HG02852 (cell line): ENCODE results near the gene ABCF1.
"Not testable (repeated sequence)": the region's sequence is repeated elsewhere in the genome, so short reads cannot be mapped to it uniquely, and the experiment has no call there.

Experiments used
- ATAC-seq: cut with Tn5 transposase; IDR thresholded peaks from one replicate; pipeline ENCODE4 v1.9.1; 2021; ENCODE audit warnings: mild to moderate bottlenecking, moderate library complexity; ENCODE audit not compliant: unreplicated experiment

Gene ABCF1

GRCh38 chr6:30571075-30571761, at the start of gene ABCF1:
ABCF1 (plus strand) TSS chr6:30571442; CDS start chr6:30571488, 46 bp downstream.
- peak; percentile 90 for ATAC-seq

GRCh38 chr6:30521952-30522351, 49.3 kb upstream of the ABCF1 start:
- not testable (repeated sequence) for ATAC-seq

GRCh38 chr6:30526444-30526843, 44.8 kb upstream of the ABCF1 start:
- ATAC-seq: not testable (repeated sequence)

- not testable (repeated sequence) for ATAC-seq
Observed at GRCh38 chr6:30529349-30529875, 41.8 kb upstream of the ABCF1 start.

GRCh38 chr6:30530014-30530413, 41.2 kb upstream of the ABCF1 start:
- no peak for ATAC-seq

- no peak for ATAC-seq
Observed at GRCh38 chr6:30533460-30534294, 37.6 kb upstream of the ABCF1 start.

GRCh38 chr6:30537931-30538330, 33.3 kb upstream of the ABCF1 start:
- no peak for ATAC-seq

GRCh38 chr6:30541515-30542403, 29.5 kb upstream of the ABCF1 start:
- ATAC-seq: no peak

- no peak for ATAC-seq
Observed at GRCh38 chr6:30542404-30542725, 28.9 kb upstream of the ABCF1 start.

- no peak for ATAC-seq
Observed at GRCh38 chr6:30542915-30543314, 28.3 kb upstream of the ABCF1 start.

GRCh38 chr6:30543821-30544220, 27.4 kb upstream of the ABCF1 start:
- no peak for ATAC-seq

- ATAC-seq: peak; percentile 50
Observed at GRCh38 chr6:30544666-30545272, 26.5 kb upstream of the ABCF1 start.

GRCh38 chr6:30547454-30547853, 23.8 kb upstream of the ABCF1 start:
- no peak for ATAC-seq

GRCh38 chr6:30548375-30548774, 22.9 kb upstream of the ABCF1 start:
- ATAC-seq: no peak

GRCh38 chr6:30554404-30554803, 16.8 kb upstream of the ABCF1 start:
- ATAC-seq: no peak

- ATAC-seq: no peak
Observed at GRCh38 chr6:30554962-30555815, 16.1 kb upstream of the ABCF1 start.

- ATAC-seq: no peak
Observed at GRCh38 chr6:30555816-30556065, 15.5 kb upstream of the ABCF1 start.

GRCh38 chr6:30556066-30556905, 15.0 kb upstream of the ABCF1 start, which contains the start of gene GNL1:
GNL1 (minus strand) TSS chr6:30556489; CDS start chr6:30556203, 286 bp downstream.
- ATAC-seq: peak; percentile 72
